NCI-H2227 (cell line): ENCODE measurements around the gene CD55.
A peak's percentile ranks its signal among the peaks of the same experiment; 100 is the strongest.

Source experiments
- DNase-seq: peaks from one replicate; lab custom pipeline; 2025; ENCODE audit not compliant: unreplicated experiment; lab: John Stamatoyannopoulos, UW

The CD55 gene, protein sequence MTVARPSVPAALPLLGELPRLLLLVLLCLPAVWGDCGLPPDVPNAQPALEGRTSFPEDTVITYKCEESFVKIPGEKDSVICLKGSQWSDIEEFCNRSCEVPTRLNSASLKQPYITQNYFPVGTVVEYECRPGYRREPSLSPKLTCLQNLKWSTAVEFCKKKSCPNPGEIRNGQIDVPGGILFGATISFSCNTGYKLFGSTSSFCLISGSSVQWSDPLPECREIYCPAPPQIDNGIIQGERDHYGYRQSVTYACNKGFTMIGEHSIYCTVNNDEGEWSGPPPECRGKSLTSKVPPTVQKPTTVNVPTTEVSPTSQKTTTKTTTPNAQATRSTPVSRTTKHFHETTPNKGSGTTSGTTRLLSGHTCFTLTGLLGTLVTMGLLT

DNA sequence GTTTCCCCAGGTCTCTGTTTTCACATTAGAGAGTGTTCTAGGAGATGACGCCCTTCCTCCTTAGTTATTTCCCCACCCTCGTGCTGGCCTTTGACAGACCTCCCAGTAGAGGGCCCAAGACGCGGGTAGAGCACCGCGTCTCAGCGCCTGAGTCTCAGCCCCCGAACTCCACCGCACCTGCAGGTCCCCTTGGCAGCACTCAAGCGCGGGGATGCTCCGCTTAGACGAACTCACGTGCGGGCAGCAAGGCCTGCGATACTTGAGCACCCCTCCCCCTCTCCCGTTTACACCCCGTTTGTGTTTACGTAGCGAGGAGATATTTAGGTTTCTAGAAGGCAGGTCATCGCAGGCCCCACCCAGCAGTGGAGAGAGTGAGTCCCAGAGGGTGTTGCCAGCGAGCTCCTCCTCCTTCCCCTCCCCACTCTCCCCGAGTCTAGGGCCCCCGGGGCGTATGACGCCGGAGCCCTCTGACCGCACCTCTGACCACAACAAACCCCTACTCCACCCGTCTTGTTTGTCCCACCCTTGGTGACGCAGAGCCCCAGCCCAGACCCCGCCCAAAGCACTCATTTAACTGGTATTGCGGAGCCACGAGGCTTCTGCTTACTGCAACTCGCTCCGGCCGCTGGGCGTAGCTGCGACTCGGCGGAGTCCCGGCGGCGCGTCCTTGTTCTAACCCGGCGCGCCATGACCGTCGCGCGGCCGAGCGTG, at the start of gene CD55:
Gene CD55, plus strand, starts transcription at position 600 of the 711 bp plus-strand sequence. Its CDS starts 88 bp downstream, at position 688.
- peak; percentile 92 for DNase-seq

DNA sequence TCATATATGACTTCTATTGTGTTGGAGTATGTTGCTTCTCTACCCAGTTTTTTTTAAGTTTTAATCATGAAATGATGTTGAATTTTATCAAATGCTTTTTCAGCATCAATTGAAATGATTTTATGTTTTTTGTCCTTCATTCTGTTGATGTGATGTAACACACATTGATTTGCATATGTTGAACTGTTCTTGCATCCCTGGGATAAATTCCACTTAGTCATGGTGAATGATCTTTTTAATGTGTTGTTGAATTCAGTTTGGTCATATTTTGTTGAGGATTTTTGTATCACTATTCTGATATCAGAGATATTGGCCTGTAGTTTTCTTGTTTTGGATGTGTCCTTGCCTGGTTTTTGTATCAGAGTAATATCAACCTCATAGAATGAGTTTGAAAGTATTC, 46.6 kb upstream of the CD55 start:
- DNase-seq = no peak

DNA sequence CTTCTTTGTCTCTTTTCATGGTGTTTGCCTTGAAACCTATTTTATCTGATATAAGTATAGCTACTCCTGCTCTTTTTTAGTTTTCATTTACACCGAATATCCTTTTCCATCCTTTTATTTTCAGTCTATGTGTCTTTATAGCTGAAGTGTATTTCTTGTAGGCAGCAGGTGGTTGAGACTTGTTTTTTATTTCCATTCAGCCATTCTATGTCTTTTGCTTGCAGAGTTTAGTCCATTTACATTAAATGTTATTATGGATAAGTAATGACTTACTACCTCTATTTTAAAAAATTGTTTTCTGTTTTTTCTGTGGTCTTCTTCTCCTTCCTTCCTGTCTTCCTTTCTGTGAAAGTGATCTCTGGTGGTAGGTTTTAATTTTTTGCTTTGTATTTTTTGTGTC, 45.0 kb upstream of the CD55 start:
- no peak for DNase-seq

DNA sequence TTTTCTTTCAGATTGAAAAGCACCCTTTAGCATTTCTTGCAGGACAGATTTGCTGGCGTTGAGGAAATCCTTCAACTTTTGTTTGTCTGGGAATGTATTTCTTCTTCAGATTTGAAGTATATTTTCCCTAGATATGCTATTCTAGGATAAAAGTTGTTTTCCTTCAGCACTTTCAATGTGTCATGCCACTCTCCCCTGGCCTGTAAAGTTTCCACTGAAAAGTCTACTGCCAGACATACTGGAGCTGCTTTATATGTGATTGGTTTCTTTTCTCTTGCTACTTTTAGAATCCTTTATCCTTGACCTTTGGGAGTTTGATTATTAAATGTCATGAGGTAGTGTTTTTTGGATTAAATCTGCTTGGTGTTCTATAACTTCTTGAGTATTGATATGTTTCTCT, 44.2 kb upstream of the CD55 start:
- no peak for DNase-seq

DNA sequence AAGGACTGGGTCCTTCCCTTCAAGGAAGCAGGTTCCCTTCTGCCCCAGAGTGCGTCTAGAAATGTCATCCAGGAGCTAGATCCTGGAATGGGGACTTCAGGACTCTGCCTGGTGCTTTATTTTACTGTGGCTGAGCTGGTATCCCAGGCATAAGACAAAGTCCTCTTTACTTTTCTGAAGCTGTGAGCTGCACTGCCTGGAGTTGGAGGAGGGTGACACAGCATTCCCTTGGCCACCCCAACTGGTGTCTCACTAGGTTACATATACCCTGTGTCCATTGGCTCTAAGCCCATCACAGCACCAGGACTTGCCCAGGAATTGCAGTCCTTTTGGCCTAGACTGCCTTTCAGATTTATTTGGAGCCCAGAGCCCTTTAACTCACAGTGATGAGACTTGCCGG, 41.8 kb upstream of the CD55 start:
- no peak for DNase-seq

DNA sequence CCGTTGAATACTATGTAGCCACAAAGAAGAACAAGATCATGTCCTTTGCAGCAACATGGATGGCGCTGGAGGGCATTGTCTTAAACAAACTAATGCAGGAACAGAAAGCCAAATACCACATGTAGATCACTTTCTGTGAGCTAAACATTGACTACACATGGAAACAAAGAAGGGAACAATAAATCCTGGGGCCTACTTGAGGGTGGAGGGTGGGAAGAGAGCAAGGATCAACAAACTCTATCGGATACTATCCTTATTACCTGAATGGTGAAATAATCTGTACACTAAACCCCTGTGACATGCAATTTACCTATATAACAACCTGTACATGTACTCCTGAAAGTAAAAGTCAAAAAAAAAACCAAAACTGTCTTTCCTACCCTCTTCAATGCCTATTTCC, 40.8 kb upstream of the CD55 start:
- DNase-seq = no peak

DNA sequence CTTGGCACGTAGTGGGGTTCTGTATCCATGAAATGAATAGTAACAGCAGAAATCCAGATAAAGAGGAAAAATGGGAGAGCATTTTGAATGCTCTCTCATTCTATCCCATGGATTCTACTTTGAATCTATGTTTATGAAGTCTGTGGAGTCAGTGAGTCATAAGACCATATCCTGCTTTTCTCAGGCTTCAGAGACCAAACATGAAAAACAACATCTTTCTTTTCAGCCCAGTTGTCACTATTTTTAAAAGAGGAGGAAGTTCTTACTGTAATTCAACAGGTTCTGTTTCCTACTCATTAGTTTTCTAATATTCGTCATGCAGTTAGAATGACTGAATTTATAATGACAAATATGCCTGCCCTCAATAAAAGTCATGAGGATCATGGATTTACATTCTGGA, 39.4 kb upstream of the CD55 start:
- no peak for DNase-seq

DNA sequence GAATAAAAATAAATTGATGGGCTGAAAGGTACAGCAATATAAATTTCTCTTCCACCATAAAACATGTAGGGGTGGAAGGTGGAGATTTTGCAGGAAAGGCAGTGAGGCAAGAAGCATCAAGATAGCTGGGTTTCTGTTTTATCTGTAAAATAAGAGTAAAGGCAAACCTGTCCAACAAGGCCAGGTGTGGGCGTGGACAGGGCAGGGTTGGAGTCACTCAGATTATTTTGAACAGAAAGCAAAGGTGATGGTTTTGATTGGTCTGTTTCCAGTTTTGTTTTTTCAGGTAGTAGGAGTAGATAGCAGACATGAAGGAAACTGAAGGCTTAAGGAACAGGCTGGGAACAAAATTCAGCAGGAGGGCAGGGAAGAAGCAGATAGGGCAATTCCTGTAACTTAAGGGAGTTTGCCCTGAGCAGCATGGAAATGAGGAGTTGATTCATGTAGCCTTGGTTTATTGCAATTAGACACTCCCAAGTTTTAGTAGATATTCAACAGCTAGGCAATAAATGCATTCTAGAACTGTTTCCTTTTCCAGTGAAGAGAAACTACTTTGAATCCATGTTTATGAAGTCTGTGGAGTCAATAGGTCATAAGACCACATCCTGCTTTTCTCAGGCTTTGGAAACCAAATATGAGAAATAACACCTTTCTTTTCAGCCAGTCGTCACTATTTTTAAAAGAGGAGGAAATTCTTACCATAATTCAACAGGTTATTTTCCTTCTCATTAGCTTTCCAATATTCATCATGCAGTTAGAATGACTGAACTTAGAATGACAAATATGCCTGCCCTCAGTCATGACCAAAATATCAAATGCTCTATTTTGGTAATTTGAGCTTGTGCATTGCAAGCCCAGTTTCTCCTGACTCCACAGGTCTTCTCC, 38.7 kb upstream of the CD55 start:
- DNase-seq = no peak

DNA sequence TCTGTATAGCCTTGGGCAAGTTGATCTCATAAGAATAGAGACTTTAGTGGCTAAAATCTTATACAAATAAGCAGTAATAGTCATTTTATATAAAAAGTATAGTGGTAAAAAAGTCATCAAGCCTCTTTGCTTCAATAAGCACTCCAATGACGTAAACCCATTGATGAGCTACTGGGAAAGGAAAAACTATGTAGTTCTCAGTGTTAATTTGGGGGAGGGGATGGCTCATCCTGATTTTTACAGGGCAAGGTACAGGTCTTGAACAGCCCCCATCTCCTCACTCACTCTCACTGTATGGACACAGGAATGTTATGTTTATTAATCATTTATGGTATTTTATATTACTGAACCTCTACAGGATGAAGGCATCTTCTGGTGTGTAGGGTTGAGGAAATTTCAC, 38.1 kb upstream of the CD55 start:
- no peak for DNase-seq

DNA sequence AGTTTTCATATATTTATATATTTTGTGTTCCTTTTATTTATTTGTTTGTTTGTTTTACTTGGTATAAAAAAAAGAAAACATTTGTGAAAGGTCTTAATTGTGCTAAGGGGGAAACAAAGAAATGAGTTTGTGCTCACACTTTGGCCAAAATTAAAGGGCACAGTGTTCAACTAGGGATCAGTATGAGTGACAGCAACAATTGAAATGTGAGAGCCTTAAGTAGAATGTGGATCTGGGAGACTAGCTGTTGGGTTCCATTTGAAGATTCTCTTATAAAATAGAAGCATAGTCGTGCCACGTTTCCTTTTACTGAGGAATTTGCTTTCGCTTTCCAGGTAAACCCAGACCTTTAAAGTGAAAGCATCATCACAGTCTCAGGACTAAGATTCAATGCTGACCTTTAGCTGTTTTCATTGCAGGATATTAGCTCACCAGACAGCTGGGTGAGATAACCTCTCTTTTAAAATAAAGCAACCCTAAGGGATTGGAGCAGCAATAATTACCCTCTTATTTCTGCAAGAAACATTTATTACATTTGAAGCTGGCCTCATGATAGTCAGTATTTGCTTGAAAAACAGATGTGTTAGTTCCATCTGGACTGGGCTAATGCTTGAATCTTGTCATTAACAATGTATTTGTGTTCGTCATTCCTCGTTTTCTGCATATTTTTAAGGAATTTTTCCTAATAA, 37.1 kb upstream of the CD55 start:
- no peak for DNase-seq

DNA sequence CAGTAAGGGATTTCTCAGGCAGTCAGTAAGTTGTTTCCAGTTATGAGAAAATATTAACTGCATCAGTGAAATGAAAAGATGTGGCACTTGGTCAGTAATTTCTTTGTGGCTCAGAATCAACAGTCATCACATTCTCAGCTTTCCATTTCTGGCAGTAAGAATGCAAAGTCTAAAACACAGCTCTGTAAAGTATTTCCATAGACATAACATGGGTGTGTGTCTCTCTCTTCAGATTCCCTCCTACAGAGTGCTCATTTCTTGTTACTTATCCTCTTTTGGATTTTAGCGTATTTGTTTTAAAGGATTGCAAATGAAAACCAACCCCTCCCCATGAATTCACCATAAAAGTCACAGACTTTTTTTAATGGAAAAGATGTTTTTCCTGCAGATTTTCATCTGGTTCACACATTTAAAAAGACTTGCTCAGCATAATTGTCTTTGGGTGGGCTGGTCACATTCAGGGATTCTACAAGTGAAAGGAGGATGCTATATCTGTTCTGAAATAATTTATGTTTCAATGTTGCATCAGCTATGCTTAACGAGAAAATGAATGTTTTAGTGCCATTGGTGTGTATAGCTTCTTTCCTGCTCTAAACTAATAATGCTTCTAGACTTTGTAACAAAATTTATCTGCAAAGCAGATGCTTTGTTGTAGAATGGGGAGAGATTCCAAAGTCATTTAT, 34.6 kb upstream of the CD55 start:
- no peak for DNase-seq

DNA sequence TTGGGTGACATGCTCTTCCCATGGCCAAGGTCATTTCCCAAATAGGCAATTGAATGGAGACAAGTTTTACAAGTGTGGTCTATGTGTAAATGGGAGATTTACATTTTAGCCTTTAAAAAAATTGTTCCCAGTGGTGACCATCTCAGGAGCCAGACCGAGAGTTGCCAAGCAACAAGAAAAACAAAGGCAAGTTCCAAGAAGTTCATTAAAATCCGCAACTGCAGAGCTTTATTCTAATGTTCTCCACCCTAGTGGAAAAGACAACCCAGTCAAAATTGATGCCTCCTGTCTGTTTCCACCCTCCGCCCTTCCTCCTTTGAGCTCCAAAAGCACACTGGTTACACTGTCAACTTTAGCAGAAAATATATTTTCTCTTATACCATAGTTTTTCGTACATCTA, 33.2 kb upstream of the CD55 start:
- no peak for DNase-seq

DNA sequence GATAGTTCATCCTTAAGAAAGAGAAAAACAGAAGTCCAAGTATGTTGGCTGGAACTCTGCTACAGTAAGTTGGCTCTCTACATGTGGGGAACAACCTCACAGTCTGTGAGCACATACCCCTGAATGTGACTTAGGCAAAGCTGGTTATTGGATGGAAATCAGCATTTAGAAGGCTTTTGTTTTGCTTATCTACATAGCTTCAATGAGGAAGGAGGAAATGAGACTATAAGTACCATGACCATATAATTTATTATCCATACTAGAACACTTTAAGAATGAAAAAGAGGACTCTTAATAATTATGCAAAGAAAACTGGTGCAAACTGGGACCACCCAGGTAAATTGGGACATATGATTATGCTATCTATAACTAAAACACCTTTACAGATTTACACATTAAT, 31.7 kb upstream of the CD55 start:
- DNase-seq = no peak

DNA sequence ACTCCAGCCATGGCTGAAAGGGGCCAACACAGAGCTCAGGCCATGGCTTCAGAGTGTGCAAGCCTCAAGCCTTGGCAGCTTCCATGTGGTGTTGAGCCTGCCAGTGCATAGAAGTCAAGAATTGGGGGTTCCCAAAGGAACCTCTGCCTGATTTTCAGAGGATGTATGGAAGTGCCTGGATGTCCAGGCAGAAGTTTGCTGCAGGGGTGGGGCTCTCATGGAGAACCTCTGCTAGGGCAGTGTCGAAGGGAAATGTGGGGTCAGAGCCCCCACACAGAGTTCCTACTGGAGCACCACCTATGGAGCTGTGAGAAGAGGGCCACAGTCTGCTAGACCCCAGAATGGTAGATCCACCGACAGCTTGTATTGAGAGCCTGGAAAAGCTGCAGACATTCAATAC, 29.8 kb upstream of the CD55 start:
- no peak for DNase-seq

DNA sequence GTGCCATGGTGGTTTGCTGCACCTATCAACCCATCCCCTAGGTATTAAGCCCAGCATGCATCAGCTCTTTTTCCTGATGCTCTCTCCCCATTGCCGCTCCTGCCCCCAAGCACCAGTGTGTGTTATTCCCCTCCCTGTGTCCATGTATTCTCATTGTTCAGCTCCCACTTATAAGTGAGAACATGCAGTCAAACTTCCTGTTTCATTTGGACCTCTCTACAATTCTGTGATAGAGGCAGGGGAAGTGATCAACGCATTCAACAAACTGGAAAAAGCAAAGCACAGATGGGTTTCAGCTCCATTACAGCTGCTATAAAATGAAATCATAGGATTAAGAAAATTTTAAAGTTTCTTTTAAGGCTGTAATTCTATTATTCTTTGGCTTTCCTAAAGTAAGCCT, 23.3 kb upstream of the CD55 start:
- DNase-seq = no peak

DNA sequence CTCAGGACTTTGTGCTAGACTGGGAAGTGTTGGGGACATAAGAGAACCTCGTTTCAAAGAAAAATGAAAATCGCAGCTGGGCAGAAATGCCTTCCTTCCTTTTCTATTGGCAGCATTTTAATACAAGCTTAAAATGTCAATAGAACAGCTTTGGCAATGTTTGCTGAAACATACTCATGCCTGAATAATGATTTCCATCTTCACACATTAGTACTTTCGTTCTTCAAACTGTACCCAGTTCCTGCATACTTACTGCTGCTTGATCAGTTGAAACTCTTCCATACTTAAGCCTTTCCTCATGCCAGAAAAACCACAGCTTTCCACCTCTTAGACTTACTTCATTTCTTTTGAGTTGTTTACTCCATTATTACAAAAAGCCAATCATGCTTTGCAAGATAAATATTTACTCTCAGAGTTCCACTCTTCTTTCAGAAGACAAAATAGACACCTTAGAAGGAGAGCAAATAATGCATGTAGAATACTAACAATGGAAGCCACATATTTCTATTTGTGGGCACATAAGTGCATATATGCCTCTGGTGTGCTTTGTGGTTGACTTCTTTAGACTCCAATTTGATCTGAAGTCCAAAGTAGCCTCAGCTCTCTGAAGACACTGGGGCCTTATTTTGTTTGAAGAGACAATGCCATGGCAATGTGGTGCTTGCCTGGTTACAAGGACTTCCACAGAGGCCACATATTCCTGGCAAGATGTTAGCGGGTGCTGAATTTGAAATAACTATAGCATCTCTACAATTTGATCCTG, 22.7 kb upstream of the CD55 start:
- DNase-seq = no peak

DNA sequence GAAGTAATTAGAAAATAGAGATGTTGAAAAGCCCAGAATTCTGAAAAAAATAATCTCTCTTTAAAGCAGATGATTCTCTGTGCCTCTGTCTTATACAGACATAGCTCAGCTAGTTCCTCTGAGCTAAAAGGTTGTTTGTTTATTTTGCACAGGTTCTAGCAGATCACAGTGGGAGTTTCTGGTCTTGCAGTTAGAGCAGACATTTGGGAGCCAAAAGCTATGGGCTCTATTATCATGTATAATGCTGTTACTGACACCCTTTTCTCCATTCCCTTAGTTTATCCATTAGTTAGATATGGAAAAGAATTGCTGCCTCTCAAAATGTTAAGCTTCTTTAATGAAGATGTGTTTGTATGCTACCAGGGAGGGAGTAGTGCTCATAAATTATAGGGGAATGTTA, 20.5 kb upstream of the CD55 start:
- peak; percentile 73 for DNase-seq

DNA sequence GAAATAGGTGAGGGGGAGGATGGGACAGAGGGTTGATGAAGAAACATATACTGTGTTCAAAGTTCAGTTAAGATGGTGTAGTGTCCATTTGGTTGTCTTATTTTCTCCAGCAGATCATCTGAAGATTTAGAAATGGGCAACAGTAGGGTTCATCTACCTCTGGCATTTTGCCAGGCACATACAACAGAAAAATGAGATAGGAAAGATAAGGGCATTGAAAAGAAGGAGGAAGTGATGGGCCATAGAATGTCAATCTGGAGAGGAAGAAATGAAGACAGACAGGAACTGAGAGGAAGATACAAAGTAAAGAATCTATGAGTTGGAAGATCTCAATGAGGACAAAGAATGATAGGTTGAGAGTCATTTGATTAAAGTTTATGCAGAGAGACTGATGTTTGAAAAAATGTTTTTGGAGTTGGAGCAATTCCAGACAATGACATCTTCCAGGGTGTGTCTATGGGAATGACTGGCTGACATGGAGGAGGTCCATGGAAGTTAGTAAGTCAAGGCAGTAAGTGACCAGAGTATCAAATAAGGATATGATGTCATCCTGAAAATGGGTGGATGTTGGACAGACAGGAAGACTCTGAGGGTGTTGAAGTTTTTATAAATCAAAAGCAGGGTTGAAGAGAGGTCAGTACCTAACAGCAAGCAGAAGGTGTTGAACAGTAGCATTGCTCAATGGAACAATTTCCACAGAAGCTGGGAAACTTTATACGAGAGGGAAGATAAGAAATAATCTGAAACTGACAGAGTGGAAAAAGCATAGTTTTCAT, 18.7 kb upstream of the CD55 start:
- DNase-seq = no peak
